WTC11 (cell line): Measurements from ENCODE around the gene EGF.

Source experiments
- CTCF ChIP-seq: fragments of 200-600 bp; IDR thresholded peaks from 2 replicates; pipeline ENCODE4 v1.8.0; 2022; ENCODE audit warnings: antibody characterized with exemption
- JUN ChIP-seq: sonication (generic); formaldehyde crosslinking; IDR thresholded peaks from 2 replicates; pipeline ENCODE4 v1.8.0; 2023; ENCODE audit warnings: mild to moderate bottlenecking, missing genetic modification reagents
- TCF7 ChIP-seq: sonication (generic); formaldehyde crosslinking; IDR thresholded peaks from 2 replicates; pipeline ENCODE4 v1.8.0; 2022; ENCODE audit warnings: mild to moderate bottlenecking, low read depth, missing genetic modification reagents, moderate library complexity
- USF2 ChIP-seq: sonication (generic); formaldehyde crosslinking; IDR thresholded peaks from 2 replicates; pipeline ENCODE4 v1.8.1; 2023; ENCODE audit warnings: mild to moderate bottlenecking, missing genetic modification reagents, moderate library complexity
- ZNF512 ChIP-seq: sonication (generic); formaldehyde crosslinking; IDR thresholded peaks from 2 replicates; pipeline ENCODE4 v1.8.1; 2022; ENCODE audit warnings: missing genetic modification reagents, borderline replicate concordance

GRCh38 chr4:109967798-109968520, 55.3 kb downstream of the EGF start:
- TF ChIP-seq USF2 (CRISPR knock-in tag) (no peak), TCF7 (CRISPR knock-in tag) (no peak), JUN (no peak), CTCF (no peak), ZNF512 (CRISPR knock-in tag) (no peak)
